CD4-positive, alpha-beta T cell treated with Interleukin-15 for 1 hour (primary cell): ENCODE measurements around the gene AGXT.

Experiments
- DNase-seq: peaks from one replicate; pipeline ENCODE4 v3.0.0-alpha.2; 2020

Gene AGXT

GRCh38 chr2:240868286-240869108 lies at the start of gene AGXT:
Gene AGXT, plus strand, starts transcription at chr2:240868824. Its CDS starts 42 bp downstream, at chr2:240868866.
- no peak for DNase-seq

GRCh38 chr2:240819126-240819857 lies 49.3 kb upstream of the AGXT start:
- DNase-seq, result no peak

- no peak for DNase-seq
These were observed 48.6 kb upstream of the AGXT start, which contains the start of gene KIF1A for GRCh38 chr2:240819858-240820606. Gene KIF1A, minus strand, starts transcription at chr2:240820219. Its CDS starts 22,467 bp downstream, at chr2:240797752.

GRCh38 chr2:240820607-240821428 lies 47.8 kb upstream of the AGXT start:
- DNase-seq, result no peak

- DNase-seq, result no peak
These were observed 47.2 kb upstream of the AGXT start for GRCh38 chr2:240821429-240821778.

GRCh38 chr2:240822280-240822847 lies 46.3 kb upstream of the AGXT start:
- DNase-seq, result no peak

- no peak for DNase-seq
These were observed 44.9 kb upstream of the AGXT start for GRCh38 chr2:240823449-240824336.

GRCh38 chr2:240825476-240825875 lies 43.1 kb upstream of the AGXT start:
- DNase-seq, result no peak

- DNase-seq, result no peak
These were observed 36.9 kb upstream of the AGXT start for GRCh38 chr2:240831594-240832204.

- peak; percentile 99 for DNase-seq
These were observed 36.4 kb upstream of the AGXT start for GRCh38 chr2:240832205-240832727.

GRCh38 chr2:240832921-240833494 lies 35.6 kb upstream of the AGXT start:
- DNase-seq, result no peak

GRCh38 chr2:240833724-240834285 lies 34.8 kb upstream of the AGXT start:
- DNase-seq, result no peak

GRCh38 chr2:240834377-240834975 lies 34.1 kb upstream of the AGXT start:
- DNase-seq, result no peak

GRCh38 chr2:240835528-240835927 lies 33.1 kb upstream of the AGXT start:
- no peak for DNase-seq

GRCh38 chr2:240836781-240837467 lies 31.7 kb upstream of the AGXT start:
- DNase-seq, result no peak

GRCh38 chr2:240837621-240838020 lies 31.0 kb upstream of the AGXT start:
- DNase-seq, result no peak

- DNase-seq, result no peak
These were observed 29.2 kb upstream of the AGXT start for GRCh38 chr2:240839152-240840143.
